Ovary (tissue), 3 donors: ENCODE data around the gene PNMA5.
A peak's percentile ranks its signal among the peaks of the same experiment; 100 is the strongest.

Experiments
- EP300 ChIP-seq: sonication (generic); formaldehyde crosslinking; IDR thresholded peaks from one replicate; pipeline ENCODE4 v1.6.1; 2017; ENCODE audit warnings: antibody characterized with exemption
- POLR2A ChIP-seq: fragments of 450-650 bp; IDR thresholded peaks from one replicate; pipeline ENCODE4 v1.6.1; 2017; ENCODE audit warnings: antibody characterized with exemption, mild to moderate bottlenecking, moderate library complexity
- TF ChIP-seq, protein P1 (sequence below), 3 donors: fragments of 450-650 bp in 2 of 3; fragments of 200-600 bp in 1 of 3; IDR thresholded peaks; one replicate each; pipeline versions ENCODE4 v1.5.1 to v1.8.0; 2016 to 2022; ENCODE audit warnings: antibody characterized with exemption in 3 of 3, mild to moderate bottlenecking in 1 of 3
- donor health status: DM: no; HTN: no; CAD: no.

DNA sequence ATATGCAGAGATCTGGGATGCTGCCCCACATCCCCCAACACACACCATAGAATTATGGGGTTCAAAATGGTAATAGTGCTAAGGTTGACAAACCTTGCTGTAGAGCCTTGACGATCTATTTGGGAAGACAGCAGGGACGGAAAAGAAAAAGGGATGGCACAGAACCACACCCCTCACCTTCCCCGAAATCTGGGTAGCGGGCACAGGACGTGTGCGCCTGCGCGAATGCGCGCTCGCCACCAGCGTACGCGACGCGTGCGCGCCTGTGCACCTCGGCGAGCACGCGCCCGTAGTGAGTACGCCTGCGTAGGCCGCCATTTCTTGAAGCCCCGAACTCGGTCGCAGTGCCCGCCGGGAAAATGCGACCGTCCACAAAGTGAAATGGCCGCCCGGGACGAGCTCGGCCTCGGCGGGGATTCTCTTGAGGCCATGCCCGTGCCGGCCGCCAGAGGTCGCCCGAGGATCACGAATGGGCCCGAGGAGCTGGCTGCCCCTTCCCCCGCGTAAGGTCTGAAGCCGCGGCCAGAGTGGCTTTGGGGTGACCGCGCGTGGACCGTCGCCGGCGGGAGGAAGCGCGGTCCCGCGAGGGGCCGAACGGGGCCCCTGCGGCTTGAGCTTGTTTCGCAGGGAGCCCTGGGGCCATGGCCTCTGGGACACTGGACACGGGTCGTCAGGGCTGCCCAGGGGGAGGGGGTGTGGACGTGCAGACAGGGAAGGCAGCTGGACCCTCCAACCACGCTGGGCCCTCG is 52.4 kb downstream of the PNMA5 start:
- TF ChIP-seq POLR2A (no peak), EP300 (no peak)
- TF ChIP-seq, protein P1, sequence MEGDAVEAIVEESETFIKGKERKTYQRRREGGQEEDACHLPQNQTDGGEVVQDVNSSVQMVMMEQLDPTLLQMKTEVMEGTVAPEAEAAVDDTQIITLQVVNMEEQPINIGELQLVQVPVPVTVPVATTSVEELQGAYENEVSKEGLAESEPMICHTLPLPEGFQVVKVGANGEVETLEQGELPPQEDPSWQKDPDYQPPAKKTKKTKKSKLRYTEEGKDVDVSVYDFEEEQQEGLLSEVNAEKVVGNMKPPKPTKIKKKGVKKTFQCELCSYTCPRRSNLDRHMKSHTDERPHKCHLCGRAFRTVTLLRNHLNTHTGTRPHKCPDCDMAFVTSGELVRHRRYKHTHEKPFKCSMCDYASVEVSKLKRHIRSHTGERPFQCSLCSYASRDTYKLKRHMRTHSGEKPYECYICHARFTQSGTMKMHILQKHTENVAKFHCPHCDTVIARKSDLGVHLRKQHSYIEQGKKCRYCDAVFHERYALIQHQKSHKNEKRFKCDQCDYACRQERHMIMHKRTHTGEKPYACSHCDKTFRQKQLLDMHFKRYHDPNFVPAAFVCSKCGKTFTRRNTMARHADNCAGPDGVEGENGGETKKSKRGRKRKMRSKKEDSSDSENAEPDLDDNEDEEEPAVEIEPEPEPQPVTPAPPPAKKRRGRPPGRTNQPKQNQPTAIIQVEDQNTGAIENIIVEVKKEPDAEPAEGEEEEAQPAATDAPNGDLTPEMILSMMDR (IDR thresholded peaks at IDR 0.05) = peak; percentile 60 to 92 (median 90)
